ENCODE measurements around the gene OGT.
A peak's percentile ranks its signal among the peaks of the same experiment; 100 is the strongest.
"Not testable (repeated sequence)": the region's sequence is repeated elsewhere in the genome, so short reads cannot be mapped to it uniquely, and the experiment has no call there.

Gene OGT

GRCh38 chrX:71532753-71533425, at the start of gene OGT:
Gene OGT (plus strand): TSS chrX:71533104. CDS start chrX:71533300, 196 bp downstream.
- peak; percentile 92 for DNase-seq (ENCODE audit: low spot score)

- no peak for DNase-seq (ENCODE audit: low spot score)
Measured at GRCh38 chrX:71487814-71488213, 45.1 kb upstream of the OGT start.

- no peak for DNase-seq (ENCODE audit: low spot score)
Measured at GRCh38 chrX:71489540-71489939, 43.4 kb upstream of the OGT start.

GRCh38 chrX:71492231-71493065, 40.5 kb upstream of the OGT start:
- DNase-seq (ENCODE audit: low spot score) = no peak

- peak; percentile 11 for DNase-seq (ENCODE audit: low spot score)
Measured at GRCh38 chrX:71493111-71493613, 39.7 kb upstream of the OGT start.

GRCh38 chrX:71495979-71496378, 36.9 kb upstream of the OGT start:
- DNase-seq (ENCODE audit: low spot score) = not testable (repeated sequence)

- no peak for DNase-seq (ENCODE audit: low spot score)
Measured at GRCh38 chrX:71496476-71496875, 36.4 kb upstream of the OGT start.

- DNase-seq (ENCODE audit: low spot score) = not testable (repeated sequence)
Measured at GRCh38 chrX:71502080-71502479, 30.8 kb upstream of the OGT start.

GRCh38 chrX:71504346-71504745, 28.6 kb upstream of the OGT start:
- DNase-seq (ENCODE audit: low spot score) = no peak

GRCh38 chrX:71509289-71509688, 23.6 kb upstream of the OGT start:
- no peak for DNase-seq (ENCODE audit: low spot score)

- no peak for DNase-seq (ENCODE audit: low spot score)
Measured at GRCh38 chrX:71510161-71510560, 22.7 kb upstream of the OGT start.

- DNase-seq (ENCODE audit: low spot score) = not testable (repeated sequence)
Measured at GRCh38 chrX:71513731-71514130, 19.2 kb upstream of the OGT start.

GRCh38 chrX:71514367-71515037, 18.4 kb upstream of the OGT start:
- no peak for DNase-seq (ENCODE audit: low spot score)

GRCh38 chrX:71515038-71515396, 17.9 kb upstream of the OGT start:
- no peak for DNase-seq (ENCODE audit: low spot score)

- DNase-seq (ENCODE audit: low spot score) = no peak
Measured at GRCh38 chrX:71525316-71525715, 7.6 kb upstream of the OGT start.

- no peak for DNase-seq (ENCODE audit: low spot score)
Measured at GRCh38 chrX:71532078-71532752, 689 bp upstream of the OGT start.

GRCh38 chrX:71533516-71533850, 579 bp downstream of the OGT start:
- DNase-seq (ENCODE audit: low spot score) = no peak

GRCh38 chrX:71533851-71534561, 1.1 kb downstream of the OGT start:
- DNase-seq (ENCODE audit: low spot score) = no peak

GRCh38 chrX:71534773-71535544, 2.1 kb downstream of the OGT start:
- no peak for DNase-seq (ENCODE audit: low spot score)

- no peak for DNase-seq (ENCODE audit: low spot score)
Measured at GRCh38 chrX:71536285-71536684, 3.4 kb downstream of the OGT start.

- DNase-seq (ENCODE audit: low spot score) = no peak
Measured at GRCh38 chrX:71537743-71538142, 4.8 kb downstream of the OGT start.
